SKM-1 (cell line): Measurements from ENCODE around the gene CREG2.

ENCODE experiments used
- DNase-seq: peaks from one replicate; lab custom pipeline; 2025; ENCODE audit not compliant: unreplicated experiment; lab: John Stamatoyannopoulos, UW

The CREG2 gene

GRCh38 chr2:101387151-101387834 is at the start of gene CREG2:
Gene CREG2 (minus strand): TSS chr2:101387503. CDS start chr2:101387457, 46 bp downstream.
- DNase-seq, result no peak

DNA sequence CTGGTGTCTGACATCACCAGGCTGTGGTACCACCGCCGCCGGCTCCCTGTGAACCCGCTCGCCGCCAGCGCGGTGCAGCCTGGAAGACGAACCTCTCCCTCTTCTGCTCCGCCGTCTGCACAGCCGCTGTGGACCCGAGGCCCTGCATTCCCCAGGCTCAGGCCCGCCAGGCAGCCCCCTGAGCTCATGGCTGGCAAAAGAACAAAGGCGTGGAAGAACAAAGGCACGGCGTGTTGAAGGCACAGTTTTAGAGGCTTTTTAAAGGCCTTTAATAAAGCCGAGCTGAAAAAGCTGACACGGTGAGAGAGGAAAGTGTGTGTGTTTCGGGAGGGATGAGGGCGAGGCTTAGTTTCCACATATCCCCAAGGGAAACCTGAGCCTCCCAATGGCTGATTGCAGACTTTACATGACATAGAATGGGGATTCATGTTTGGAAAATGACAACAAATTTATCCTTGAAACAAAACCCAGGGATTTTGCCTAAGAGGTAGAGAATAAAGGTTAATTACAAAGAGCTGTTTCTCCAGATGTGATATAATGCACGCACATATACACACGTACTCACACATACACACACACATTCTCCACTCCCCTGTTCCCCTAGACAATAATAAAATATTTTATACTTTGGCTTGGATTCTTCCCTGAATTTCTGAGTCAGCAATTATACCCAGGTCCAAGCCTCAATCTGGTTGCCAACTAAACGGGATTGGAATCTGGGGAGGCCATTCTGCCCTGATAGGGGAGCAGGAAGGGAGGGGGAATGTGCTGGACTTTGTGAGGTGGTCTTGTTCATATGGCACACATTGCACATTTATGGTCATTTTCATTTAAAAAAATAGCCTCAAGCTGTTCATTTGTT is 47.9 kb upstream of the CREG2 start:
- no peak for DNase-seq

- DNase-seq, result no peak
Observed at GRCh38 chr2:101433465-101433864, 46.2 kb upstream of the CREG2 start.

DNA sequence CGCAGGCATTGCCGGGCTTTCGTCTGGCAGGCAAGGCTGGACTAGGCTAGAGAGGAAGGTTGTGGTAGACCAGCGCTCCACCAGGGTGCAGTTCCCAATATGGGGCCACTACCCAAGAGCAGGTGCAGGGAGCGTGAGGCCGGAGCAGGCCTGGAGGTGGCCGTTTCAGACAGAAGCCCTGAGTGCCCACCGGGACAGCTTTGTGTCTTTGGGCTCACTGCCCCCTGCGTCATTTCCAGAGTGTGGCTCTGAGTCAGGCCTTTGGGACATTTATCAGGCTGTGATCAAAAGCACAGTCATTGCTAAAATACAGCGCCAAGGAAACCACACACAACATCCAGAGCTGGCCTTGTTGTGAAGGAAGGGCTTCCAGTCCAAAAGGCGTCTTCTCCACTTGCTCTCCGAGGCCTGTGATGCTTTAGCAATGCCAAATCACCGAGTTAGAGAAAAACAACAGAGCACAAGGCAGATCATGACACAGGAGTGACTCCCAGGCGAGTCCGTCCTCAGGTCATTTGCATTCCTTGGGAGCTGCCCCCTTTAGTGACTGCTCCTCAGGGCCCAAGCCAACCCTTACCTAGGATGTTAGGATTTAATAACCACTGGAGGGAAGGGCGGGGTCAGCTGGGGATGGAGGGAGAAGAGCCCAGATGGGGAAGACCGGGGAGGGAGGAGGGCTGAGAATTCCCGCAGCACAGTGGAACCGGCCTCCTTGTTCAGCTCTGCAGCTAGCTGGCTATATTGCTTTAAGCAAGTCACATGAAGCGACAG is 45.3 kb upstream of the CREG2 start:
- no peak for DNase-seq

- DNase-seq, result no peak
Observed at GRCh38 chr2:101431486-101431885, 44.2 kb upstream of the CREG2 start.

DNA sequence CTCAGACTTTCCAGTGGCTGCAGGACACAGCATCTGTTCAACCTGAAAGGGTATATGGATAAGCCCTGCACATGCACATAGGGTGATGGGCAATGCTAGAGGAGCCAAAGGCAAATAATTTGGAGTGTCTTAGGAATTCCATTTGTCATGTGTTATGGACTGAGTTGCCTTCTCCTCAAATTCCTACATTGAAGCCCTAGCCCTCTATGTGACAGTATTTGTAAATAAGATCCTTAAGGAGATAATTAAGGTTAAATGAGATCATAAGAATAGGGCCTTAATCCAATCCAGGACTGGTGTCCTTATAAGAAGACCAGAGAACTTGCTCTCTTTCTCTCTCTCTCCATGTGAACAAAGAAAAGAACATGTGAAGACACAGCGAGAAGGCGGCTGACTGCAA is 42.9 kb upstream of the CREG2 start:
- DNase-seq, result no peak

GRCh38 chr2:101429453-101429852 is 42.1 kb upstream of the CREG2 start:
- no peak for DNase-seq

DNA sequence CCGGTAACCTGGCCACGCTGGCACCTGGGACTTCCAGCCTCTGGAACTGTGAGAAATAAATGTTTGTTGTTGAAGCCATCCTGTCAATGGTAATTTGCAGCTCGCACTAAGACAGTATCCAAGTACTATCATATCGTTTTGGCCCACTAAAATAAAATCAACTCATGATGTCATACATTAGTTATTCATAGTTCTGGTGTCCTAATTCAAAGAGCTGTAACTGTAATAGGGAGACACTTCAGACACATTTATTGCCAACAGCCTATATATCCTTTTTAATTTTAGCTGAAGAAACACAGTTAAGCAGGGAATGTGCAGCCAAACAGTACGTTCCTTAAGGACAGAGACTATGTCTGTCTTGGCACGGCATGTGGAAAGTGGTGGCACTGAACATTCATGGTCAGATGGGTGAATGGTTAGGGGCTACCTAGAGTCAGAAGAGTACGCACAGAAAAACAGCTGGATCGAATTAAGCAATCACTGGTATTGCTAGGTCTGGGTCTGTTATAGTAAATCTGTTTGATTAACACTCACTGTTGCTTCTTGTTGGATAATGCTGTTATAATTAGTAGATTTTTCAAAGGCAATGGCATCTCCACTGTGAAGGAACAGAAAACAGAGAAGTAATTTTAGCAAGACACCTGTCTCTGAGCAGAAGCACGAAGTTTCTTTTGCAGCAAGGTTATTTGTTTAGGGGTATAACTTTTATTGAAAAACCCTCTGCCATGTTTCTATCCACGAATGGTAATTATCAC is 41.3 kb upstream of the CREG2 start:
- DNase-seq, result no peak

DNA sequence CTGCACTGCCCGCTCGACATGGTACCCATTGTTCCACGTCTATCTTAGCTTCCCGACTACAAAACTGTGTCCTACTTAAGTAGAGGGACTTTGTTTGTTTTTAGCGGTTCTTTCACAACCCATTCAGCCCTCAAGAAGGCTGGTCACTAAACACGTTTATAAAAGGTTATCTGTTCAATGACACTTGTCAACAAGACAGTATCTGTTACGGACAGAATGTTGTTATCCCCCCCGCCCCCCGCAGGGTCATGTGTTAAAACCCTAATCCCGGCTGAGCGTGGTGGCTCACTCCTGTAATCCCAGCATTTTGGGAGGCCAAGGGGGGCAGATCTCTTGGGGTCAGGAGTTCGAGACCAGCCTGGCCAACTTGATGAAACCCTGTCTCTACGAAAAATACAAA is 40.4 kb upstream of the CREG2 start:
- no peak for DNase-seq

- DNase-seq, result no peak
Observed at GRCh38 chr2:101427240-101427639, 39.9 kb upstream of the CREG2 start.

DNA sequence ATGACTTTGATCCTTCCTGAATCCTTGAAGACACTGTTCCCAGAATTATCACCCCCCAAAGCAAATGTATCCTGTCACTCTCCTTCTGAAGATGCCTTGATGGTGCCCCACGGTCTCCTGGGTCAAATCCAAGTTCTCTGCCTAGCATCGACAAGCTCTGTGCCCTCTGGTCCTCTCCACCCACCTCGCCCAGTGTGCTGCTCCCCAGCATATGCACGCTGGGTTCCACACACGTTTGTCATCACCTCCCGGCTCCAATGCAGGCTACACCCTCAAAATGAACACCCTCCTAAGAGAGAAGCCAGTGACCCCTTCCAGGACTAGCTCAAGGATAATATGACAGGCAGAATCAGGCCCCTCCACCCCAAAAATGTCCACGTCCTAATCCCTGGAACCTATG is 39.5 kb upstream of the CREG2 start:
- no peak for DNase-seq

- no peak for DNase-seq
Observed at GRCh38 chr2:101420623-101421022, 33.3 kb upstream of the CREG2 start.

GRCh38 chr2:101419096-101419663 is 31.9 kb upstream of the CREG2 start:
- peak; percentile 31 for DNase-seq

- DNase-seq, result no peak
Observed at GRCh38 chr2:101418460-101419095, 31.3 kb upstream of the CREG2 start.

GRCh38 chr2:101416609-101417008 is 29.3 kb upstream of the CREG2 start:
- no peak for DNase-seq

- DNase-seq, result no peak
Observed at GRCh38 chr2:101415884-101416283, 28.6 kb upstream of the CREG2 start.

DNA sequence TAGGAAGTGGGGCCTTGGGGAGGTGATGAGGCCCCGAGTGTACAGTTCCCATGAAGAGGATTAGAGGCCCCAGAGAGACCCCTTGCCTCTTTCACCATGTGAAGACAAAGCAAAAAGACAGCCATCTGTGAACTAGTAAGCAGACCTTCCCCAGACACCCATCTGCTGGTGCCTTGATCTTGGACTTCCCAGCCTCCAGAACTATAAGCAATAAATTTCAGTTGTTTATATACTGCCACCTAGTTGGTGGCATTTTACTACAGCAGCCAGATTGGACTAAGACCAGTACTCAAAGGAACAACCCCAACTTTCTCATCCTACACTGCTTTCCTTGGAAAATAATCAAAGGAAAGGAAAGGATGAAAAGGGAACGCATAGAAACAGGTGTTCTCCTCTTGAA is 27.9 kb upstream of the CREG2 start:
- DNase-seq, result no peak

GRCh38 chr2:101412092-101412694 is 24.9 kb upstream of the CREG2 start:
- no peak for DNase-seq

- DNase-seq, result no peak
Observed at GRCh38 chr2:101410746-101411145, 23.4 kb upstream of the CREG2 start.

GRCh38 chr2:101410114-101410513 is 22.8 kb upstream of the CREG2 start:
- DNase-seq, result no peak
